HG02840 (cell line): ENCODE results near the gene LRRC4C.

ENCODE experiments used
- ATAC-seq: cut with Tn5 transposase; IDR thresholded peaks from one replicate; pipeline ENCODE4 v1.9.1; 2021; ENCODE audit warnings: mild to moderate bottlenecking, moderate library complexity, moderate number of reproducible peaks; ENCODE audit not compliant: unreplicated experiment, low FRiP score

The LRRC4C gene

GRCh38 chr11:41281131-41281742, 178.2 kb downstream of the LRRC4C start:
- no peak for ATAC-seq

- no peak for ATAC-seq
Observed at GRCh38 chr11:41274831-41275230, 184.6 kb downstream of the LRRC4C start.

- no peak for ATAC-seq
Observed at GRCh38 chr11:41273908-41274307, 185.5 kb downstream of the LRRC4C start.

- no peak for ATAC-seq
Observed at GRCh38 chr11:41267451-41267850, 192.0 kb downstream of the LRRC4C start.

- ATAC-seq = no peak
Observed at GRCh38 chr11:41256041-41256440, 203.4 kb downstream of the LRRC4C start.

- ATAC-seq = no peak
Observed at GRCh38 chr11:41254966-41255365, 204.5 kb downstream of the LRRC4C start.

- no peak for ATAC-seq
Observed at GRCh38 chr11:41250408-41250935, 209.0 kb downstream of the LRRC4C start.

GRCh38 chr11:41247621-41248020, 211.8 kb downstream of the LRRC4C start:
- ATAC-seq = no peak

- no peak for ATAC-seq
Observed at GRCh38 chr11:41246399-41246745, 213.1 kb downstream of the LRRC4C start.

- no peak for ATAC-seq
Observed at GRCh38 chr11:41245704-41246398, 213.6 kb downstream of the LRRC4C start.

GRCh38 chr11:41245184-41245583, 214.3 kb downstream of the LRRC4C start:
- no peak for ATAC-seq

GRCh38 chr11:41237382-41237781, 222.1 kb downstream of the LRRC4C start:
- no peak for ATAC-seq

- no peak for ATAC-seq
Observed at GRCh38 chr11:41235668-41236067, 223.8 kb downstream of the LRRC4C start.

- no peak for ATAC-seq
Observed at GRCh38 chr11:41225856-41226633, 233.4 kb downstream of the LRRC4C start.

GRCh38 chr11:41222236-41222635, 237.2 kb downstream of the LRRC4C start:
- ATAC-seq = no peak

GRCh38 chr11:41206388-41206787, 253.1 kb downstream of the LRRC4C start:
- no peak for ATAC-seq

GRCh38 chr11:41201156-41201555, 258.3 kb downstream of the LRRC4C start:
- ATAC-seq = no peak

- no peak for ATAC-seq
Observed at GRCh38 chr11:41190437-41191082, 268.9 kb downstream of the LRRC4C start.

GRCh38 chr11:41189701-41190436, 269.6 kb downstream of the LRRC4C start:
- ATAC-seq = no peak

- no peak for ATAC-seq
Observed at GRCh38 chr11:41177791-41178190, 281.7 kb downstream of the LRRC4C start.
